Activated T-helper 2 cell treated with anti-CD3 and anti-CD28 coated beads, Interferon-gamma antibody, Interleukin-2, Interleukin-4, amounts not matched to agents 10 μg/mL and 5 μg/mL and 100 μg/mL, durations not matched to agents 14 hours and 24 hours and 36 hours (primary cell): ENCODE data around the gene FGF2. TPM values are rescaled to one million over a fixed set of nuclear protein-coding genes. Genes with fewer than 3 reads are reported as not detected.
"Not testable (repeated sequence)": the region's sequence is repeated elsewhere in the genome, so short reads cannot be mapped to it uniquely, and the experiment has no call there.

Source experiments
- DNase-seq: peaks from one replicate; pipeline ENCODE4 v3.0.0; 2021; ENCODE audit warnings: low spot score
- H3K27ac Mint-ChIP-seq: one replicate; pipeline ENCODE4 v1.8.0; 2021; ENCODE audit warnings: mixed read lengths
- H3K27me3 Mint-ChIP-seq: one replicate; pipeline ENCODE4 v1.8.0; 2021; ENCODE audit warnings: low read depth, mixed read lengths
- H3K36me3 Mint-ChIP-seq: one replicate; pipeline ENCODE4 v1.8.0; 2021; ENCODE audit warnings: low read depth, mixed read lengths
- H3K4me1 Mint-ChIP-seq: one replicate; pipeline ENCODE4 v1.8.0; 2021; ENCODE audit warnings: low read depth, mixed read lengths
- H3K4me3 Mint-ChIP-seq: one replicate; pipeline ENCODE4 v1.8.0; 2021; ENCODE audit warnings: low read depth, mild to moderate bottlenecking, moderate library complexity, mixed read lengths
- H3K9me3 Mint-ChIP-seq: one replicate; pipeline ENCODE4 v1.8.0; 2021; ENCODE audit warnings: mixed read lengths
- intact Hi-C: fragments of 100-400 bp; cut with micrococcal nuclease; formaldehyde crosslinking; loops from one replicate; pipeline ENCODE4 v1.15.1; 2023
- total RNA-seq: library from RNA; stranded (reverse); gene quantifications from 2 replicates; pipeline ENCODE4 v1.2.3, GENCODE V29; 2022

The FGF2 gene
- total RNA-seq, 1 donor from 2014 or later: 2.3 TPM

DNA sequence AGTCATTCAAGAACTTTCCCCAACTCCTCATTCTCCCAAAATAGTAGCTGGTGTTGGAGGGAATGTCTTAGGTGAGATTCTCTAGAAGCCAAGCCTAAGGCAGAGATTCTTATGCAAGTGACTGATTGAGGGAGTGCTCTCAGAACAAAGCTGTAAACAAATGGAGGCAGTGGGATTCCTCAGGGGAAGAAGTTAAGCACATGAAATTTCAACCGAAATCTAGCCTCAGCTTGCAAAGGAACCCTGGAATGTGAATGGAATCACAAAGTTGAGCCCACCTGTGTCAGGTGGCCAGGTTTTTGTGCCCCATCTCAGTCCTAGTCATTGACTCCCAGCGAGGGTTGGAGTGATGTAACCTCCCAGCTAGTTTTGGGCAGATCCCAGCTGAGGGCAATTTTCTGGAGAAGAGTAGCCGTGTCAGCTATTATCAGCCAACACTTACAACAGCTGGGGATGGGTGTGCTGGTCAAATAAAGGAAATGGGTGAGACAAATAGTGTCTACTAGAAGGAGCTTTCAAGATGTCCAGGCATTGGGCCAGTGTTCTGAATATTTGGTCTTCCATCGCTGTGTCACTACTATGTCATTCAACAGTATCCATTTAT is 29.7 kb upstream of the FGF2 start:
- DNase-seq: no peak
- intact Hi-C loops: no loop called here

DNA sequence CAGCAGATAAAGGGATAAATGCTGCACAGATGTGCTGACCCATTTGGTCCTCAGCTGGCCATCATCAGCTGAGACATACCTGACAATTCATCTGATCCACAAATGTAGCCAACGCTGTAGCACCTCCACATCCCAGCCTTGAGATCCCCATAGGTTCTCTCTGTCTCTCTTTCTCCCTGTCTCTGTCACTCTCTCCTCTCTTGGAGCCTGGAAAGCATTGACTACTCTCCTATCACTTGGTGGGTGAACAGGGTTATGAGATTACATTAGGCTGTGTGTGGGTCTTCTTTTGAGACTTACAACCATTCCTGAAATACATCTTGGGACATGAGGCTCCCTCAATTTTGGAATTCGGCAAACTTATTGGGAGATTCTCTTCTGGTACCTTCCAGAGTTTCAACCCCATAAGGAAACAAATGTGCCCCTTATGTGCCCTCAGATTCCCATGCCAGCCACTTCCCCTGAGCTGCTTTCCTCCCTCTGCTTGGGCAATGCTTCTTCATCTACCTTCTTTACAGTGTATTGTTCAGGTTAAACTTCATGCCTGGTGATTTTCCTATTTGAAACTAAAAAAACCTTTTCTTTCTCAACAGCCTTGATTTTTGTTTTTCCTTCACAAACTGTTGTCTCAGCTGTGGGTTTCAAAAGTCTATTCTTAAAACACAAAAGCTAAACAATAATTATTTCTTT is 29.1 kb upstream of the FGF2 start:
- H3K27ac Mint-ChIP-seq: no peak overlapping the region
- H3K4me1 Mint-ChIP-seq: peaks cover 5% of the 10 kb centered on the region
- no peaks in the 10 kb centered on the region for H3K36me3 Mint-ChIP-seq
- intact Hi-C loops: no loop called here
- H3K4me3 Mint-ChIP-seq: no peak overlapping the region
- no peaks in the 10 kb centered on the region for H3K9me3 Mint-ChIP-seq
- DNase-seq: no peak
- H3K27me3 Mint-ChIP-seq: no peaks in the 10 kb centered on the region

More for the DNA sequence above, 29.7 kb upstream of the FGF2 start:
- no peaks in the 10 kb centered on the region for H3K9me3 Mint-ChIP-seq
- no peaks in the 10 kb centered on the region for H3K27me3 Mint-ChIP-seq
- no peak overlapping the region for H3K4me3 Mint-ChIP-seq
- peaks cover 5% of the 10 kb centered on the region for H3K4me1 Mint-ChIP-seq
- H3K36me3 Mint-ChIP-seq: no peaks in the 10 kb centered on the region
- H3K27ac Mint-ChIP-seq: no peak overlapping the region

DNA sequence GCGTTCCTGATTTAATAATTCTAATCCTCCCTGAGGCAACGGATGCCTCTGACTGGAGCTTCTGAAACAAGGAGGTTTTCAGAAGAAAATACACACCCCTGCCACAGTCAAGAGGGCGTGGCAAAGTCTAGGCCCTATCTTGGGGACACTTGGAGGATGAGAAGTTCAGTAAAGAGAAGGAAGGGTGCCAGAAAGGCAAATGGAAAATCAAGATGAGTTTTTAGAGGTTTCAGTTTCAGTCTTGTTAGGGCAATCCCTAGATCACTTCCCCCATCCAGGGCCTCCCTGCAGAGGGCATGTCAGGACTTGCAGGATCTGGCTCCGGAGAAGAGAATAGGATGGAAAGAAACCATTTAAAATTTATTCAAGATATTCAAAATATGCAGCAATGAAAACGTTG is 28.5 kb upstream of the FGF2 start:
- no peak overlapping the region for H3K4me3 Mint-ChIP-seq
- no peak overlapping the region for H3K27ac Mint-ChIP-seq
- no peaks in the 10 kb centered on the region for H3K36me3 Mint-ChIP-seq
- DNase-seq: no peak
- H3K4me1 Mint-ChIP-seq: peaks cover 5% of the 10 kb centered on the region
- intact Hi-C loops: no loop called here
- no peaks in the 10 kb centered on the region for H3K9me3 Mint-ChIP-seq
- no peaks in the 10 kb centered on the region for H3K27me3 Mint-ChIP-seq

GRCh38 chr4:122798917-122799316 is 27.7 kb upstream of the FGF2 start:
- intact Hi-C loops: no loop called here
- H3K4me3 Mint-ChIP-seq: no peak overlapping the region
- H3K9me3 Mint-ChIP-seq: no peaks in the 10 kb centered on the region
- no peak for DNase-seq
- H3K36me3 Mint-ChIP-seq: no peaks in the 10 kb centered on the region
- H3K27ac Mint-ChIP-seq: no peak overlapping the region
- peaks cover 5% of the 10 kb centered on the region for H3K4me1 Mint-ChIP-seq
- H3K27me3 Mint-ChIP-seq: no peaks in the 10 kb centered on the region

- intact Hi-C loops: no loop called here
- no peak for DNase-seq
- Mint-ChIP-seq H3K4me3 (no peak overlapping the region), H3K27me3 (no peaks in the 10 kb centered on the region), H3K4me1 (peaks cover 6% of the 10 kb centered on the region), H3K36me3 (no peaks in the 10 kb centered on the region), H3K27ac (no peak overlapping the region), H3K9me3 (no peaks in the 10 kb centered on the region)
Measured at GRCh38 chr4:122803788-122804208, 22.8 kb upstream of the FGF2 start.

GRCh38 chr4:122806981-122807679 is 19.5 kb upstream of the FGF2 start:
- Mint-ChIP-seq H3K27me3 (peaks cover 3% of the 10 kb centered on the region), H3K27ac (no peak overlapping the region), H3K4me1 (peaks cover 6% of the 10 kb centered on the region), H3K4me3 (no peak overlapping the region), H3K36me3 (no peaks in the 10 kb centered on the region), H3K9me3 (no peaks in the 10 kb centered on the region)
- intact Hi-C loops: no loop called here
- DNase-seq: no peak

DNA sequence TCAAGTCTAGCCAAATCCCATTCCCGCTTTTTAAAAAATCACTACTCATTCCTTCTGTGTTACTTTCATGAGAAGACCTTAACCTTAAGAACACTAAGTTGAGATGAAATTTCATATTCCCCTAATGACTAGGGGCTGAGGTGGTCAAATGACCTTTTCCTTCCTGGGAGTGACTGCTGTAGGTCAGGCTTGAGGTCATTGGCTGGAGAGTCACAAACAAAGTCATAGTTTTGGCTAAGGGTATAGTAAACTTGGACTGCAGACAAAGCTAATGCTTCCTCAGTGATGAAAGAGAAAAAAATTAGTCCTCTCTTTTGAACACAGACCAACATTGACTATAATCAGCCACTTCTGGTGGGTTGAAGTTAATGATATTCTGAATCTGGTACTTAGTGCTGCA is 16.0 kb upstream of the FGF2 start:
- no peaks in the 10 kb centered on the region for H3K36me3 Mint-ChIP-seq
- no peak for DNase-seq
- intact Hi-C loops: loop anchor here (5.0 kb wide), 1 partner anchor 98 kb away; no protein-coding TSS in a partner anchor
- no peak overlapping the region for H3K4me3 Mint-ChIP-seq
- H3K9me3 Mint-ChIP-seq: no peaks in the 10 kb centered on the region
- H3K27me3 Mint-ChIP-seq: peaks cover 5% of the 10 kb centered on the region
- no peak overlapping the region for H3K27ac Mint-ChIP-seq
- peaks cover 15% of the 10 kb centered on the region for H3K4me1 Mint-ChIP-seq

- H3K27me3 Mint-ChIP-seq, H3K27ac Mint-ChIP-seq, H3K9me3 Mint-ChIP-seq, H3K4me3 Mint-ChIP-seq, H3K36me3 Mint-ChIP-seq, DNase-seq: not testable (repeated sequence)
- intact Hi-C loops: loop anchor here (5.0 kb wide), 1 partner anchor 99 kb away; no protein-coding TSS in a partner anchor
- peaks cover 15% of the 10 kb centered on the region for H3K4me1 Mint-ChIP-seq
Measured at GRCh38 chr4:122811781-122812180, 14.8 kb upstream of the FGF2 start.

DNA sequence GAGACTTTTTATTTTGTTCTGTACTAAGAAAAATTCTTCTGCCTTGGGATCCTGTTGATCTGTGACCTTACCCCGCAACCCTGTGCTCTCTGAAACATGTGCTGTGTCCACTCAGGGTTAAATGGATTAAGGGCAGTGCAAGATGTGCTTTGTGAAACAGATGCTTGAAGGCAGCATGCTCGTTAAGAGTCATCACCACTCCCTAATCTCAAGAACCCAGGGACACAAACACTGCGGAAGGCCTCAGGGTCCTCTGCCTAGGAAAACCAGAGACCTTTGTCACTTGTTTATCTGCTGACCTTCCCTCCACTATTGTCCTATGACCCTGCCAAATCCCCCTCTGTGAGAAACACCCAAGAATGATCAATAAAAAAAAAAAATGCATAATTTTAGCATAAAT is 13.8 kb upstream of the FGF2 start:
- not testable (repeated sequence) for H3K9me3 Mint-ChIP-seq
- intact Hi-C loops: loop anchor here (5.0 kb wide), 1 partner anchor 101 kb away; no protein-coding TSS in a partner anchor

DNA sequence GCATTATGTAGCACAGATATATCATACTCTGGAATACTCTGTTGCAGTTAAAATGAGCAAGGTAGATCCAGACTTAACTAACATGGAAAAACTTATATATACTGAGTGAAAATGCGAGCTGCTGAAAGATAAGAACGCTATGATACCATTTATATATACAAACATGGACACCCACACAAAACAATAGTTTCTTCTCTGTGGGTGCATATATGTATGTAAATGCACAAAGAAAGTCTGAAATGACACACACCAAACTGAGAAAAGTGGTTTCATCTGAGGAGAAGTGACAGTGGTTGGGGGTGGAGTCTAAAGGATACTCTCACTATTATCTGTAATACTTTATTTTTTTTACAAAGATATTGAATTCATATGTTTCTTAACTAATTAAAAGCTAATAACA is 12.2 kb upstream of the FGF2 start:
- DNase-seq: no peak
- Mint-ChIP-seq H3K36me3 (no peaks in the 10 kb centered on the region), H3K9me3 (no peaks in the 10 kb centered on the region), H3K27me3 (peaks cover 23% of the 10 kb centered on the region), H3K27ac (no peak overlapping the region), H3K4me3 (no peak overlapping the region), H3K4me1 (peaks cover 9% of the 10 kb centered on the region)
- intact Hi-C loops: loop anchor here (1.0 to 5.0 kb wide), 5 partner anchors 14 to 858 kb away; no protein-coding TSS in a partner anchor

More for the DNA sequence above, 13.8 kb upstream of the FGF2 start:
- not testable (repeated sequence) for H3K27ac Mint-ChIP-seq, H3K4me1 Mint-ChIP-seq, DNase-seq, H3K36me3 Mint-ChIP-seq, H3K4me3 Mint-ChIP-seq
- peaks cover 14% of the 10 kb centered on the region for H3K27me3 Mint-ChIP-seq

DNA sequence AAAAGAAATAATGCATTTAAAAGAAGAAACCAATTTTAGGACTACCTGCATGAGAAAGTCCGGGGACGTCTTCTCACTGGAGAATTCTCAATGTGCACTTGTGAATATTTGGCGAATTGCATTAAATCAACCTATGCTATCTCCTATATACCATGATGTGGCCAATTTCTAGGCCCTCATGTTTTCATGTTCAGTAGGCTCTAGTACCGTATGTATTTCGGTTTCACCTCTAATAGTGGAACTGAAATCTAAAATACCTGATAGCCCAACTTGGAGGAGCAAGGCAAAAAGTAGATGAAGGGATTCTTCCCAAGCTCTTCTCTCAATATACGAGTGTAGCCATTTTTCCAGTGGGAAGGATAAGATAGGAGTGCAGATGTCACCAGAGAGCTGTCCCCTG is 11.4 kb upstream of the FGF2 start:
- Mint-ChIP-seq H3K27ac (no peak overlapping the region), H3K9me3 (no peaks in the 10 kb centered on the region), H3K36me3 (no peaks in the 10 kb centered on the region), H3K4me1 (peaks cover 9% of the 10 kb centered on the region), H3K27me3 (peaks cover 28% of the 10 kb centered on the region), H3K4me3 (no peak overlapping the region)
- no peak for DNase-seq
- intact Hi-C loops: loop anchor here (2.0 kb wide), 1 partner anchor 26 kb away; no protein-coding TSS in a partner anchor

- H3K27me3 Mint-ChIP-seq: peaks cover 31% of the 10 kb centered on the region
- no peak overlapping the region for H3K4me3 Mint-ChIP-seq
- no peak for DNase-seq
- no peak overlapping the region for H3K27ac Mint-ChIP-seq
- H3K36me3 Mint-ChIP-seq: no peaks in the 10 kb centered on the region
- H3K4me1 Mint-ChIP-seq: peaks cover 9% of the 10 kb centered on the region
- intact Hi-C loops: no loop called here
- no peaks in the 10 kb centered on the region for H3K9me3 Mint-ChIP-seq
Measured at GRCh38 chr4:122816476-122816875, 10.2 kb upstream of the FGF2 start.
